Neuron (in vitro differentiated cells): ENCODE measurements around the gene SMOC1.

Source experiments
- H2AFZ ChIP-seq: one replicate; pipeline ENCODE4 v1.6.1; 2013; ENCODE audit warnings: low read depth, mild to moderate bottlenecking, inconsistent platforms, low read length, moderate library complexity
- H3K27me3 ChIP-seq: one replicate; pipeline ENCODE4 v1.6.1; 2013; ENCODE audit warnings: low read length; ENCODE audit not compliant: insufficient read depth
- H3K36me3 ChIP-seq: one replicate; pipeline ENCODE4 v1.6.1; 2013; ENCODE audit warnings: low read length; ENCODE audit not compliant: insufficient read depth
- H3K4me1 ChIP-seq: one replicate; pipeline ENCODE4 v1.6.1; 2013; ENCODE audit warnings: low read length; ENCODE audit not compliant: insufficient read depth
- H3K4me3 ChIP-seq: 2 replicates; pipeline ENCODE4 v1.5.1; 2013; ENCODE audit warnings: mild to moderate bottlenecking, low read length, moderate library complexity
- H3K9me3 ChIP-seq: one replicate; pipeline ENCODE4 v1.6.1; 2013; ENCODE audit warnings: low read length

Gene SMOC1

DNA sequence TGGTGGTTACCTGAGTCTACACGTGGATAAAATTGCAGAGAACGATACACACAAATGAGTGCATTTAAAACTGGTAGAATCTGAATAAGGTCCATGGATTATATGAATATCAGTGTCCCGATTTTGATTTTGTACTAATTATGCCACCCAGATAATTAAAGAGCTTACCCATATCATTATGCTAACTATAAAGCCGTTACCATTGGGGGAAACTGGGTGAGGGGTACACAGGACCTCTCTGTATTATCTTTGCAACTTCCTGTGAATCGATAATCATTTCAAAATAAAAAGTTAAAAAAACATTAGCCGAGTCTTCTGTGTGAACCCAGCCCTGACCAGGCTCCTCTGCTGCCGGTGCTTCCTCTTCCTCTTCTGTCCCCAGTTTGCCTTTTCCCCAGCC is 107.1 kb downstream of the SMOC1 start:
- H3K9me3 ChIP-seq: no peaks in the 10 kb centered on the region
- peaks cover 17% of the 10 kb centered on the region for H3K36me3 ChIP-seq
- no peak overlapping the region for H2AFZ ChIP-seq
- no peaks in the 10 kb centered on the region for H3K27me3 ChIP-seq
- H3K4me3 ChIP-seq: no peak overlapping the region
- peaks cover 49% of the 10 kb centered on the region for H3K4me1 ChIP-seq

DNA sequence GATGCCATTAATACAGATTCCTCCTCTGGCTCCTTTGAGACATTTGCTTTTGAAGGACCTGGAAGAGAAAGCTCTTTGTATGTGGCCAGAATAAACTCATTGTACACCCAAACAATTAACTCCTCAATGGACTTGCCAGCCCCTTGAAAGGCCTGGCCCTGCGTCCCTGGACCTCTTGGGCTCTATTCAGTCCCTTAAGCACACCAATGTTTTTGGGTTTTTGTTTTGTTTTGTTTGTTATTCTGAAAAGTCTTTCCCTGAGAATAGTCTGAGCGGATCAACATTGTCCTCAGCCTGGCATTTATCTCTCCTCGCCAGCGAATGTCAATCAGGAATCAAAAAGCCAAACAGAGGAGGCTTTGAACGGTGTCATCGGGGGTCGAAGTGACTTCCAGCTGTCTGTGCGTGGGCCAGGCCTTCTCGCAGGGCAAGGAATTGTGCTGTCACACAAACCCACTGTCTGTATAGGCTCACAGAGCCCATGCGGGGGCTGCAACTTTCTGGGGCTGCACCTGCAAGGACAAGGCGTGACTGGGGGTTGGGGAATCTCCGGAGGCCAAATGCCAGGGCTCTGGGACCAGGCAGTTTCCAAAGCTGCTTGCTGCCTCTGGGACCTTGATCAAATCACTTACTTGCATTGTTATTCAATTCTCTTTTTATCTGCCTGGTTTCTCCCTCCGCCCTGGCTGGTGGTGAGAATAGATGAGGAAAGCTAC is 108.3 kb downstream of the SMOC1 start:
- Histone ChIP-seq H3K4me1 (peaks cover 53% of the 10 kb centered on the region), H3K9me3 (peaks cover 2% of the 10 kb centered on the region), H3K36me3 (peaks cover 12% of the 10 kb centered on the region), H3K4me3 (no peak overlapping the region), H2AFZ (no peak overlapping the region), H3K27me3 (no peaks in the 10 kb centered on the region)

DNA sequence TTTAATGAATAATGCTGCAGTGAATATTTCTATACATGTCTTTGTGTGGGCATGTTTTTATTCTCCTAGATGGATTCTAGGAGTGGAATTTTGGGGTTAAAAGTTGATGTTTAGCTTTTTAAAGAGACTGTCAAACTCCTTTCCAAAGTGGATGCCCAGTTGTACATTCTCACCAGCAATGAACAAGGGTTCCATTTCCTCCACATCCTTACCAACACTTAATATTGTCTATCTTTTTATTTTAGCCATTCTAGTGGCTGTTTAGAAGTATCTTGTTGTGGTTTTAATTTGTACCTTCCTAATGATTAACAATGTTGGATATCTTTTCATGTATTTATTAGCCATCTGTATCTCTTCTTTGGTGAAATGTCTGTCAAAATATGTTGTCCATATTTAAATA is 109.8 kb downstream of the SMOC1 start:
- no peak overlapping the region for H2AFZ ChIP-seq
- peaks cover 53% of the 10 kb centered on the region for H3K4me1 ChIP-seq
- no peaks in the 10 kb centered on the region for H3K27me3 ChIP-seq
- peaks cover 3% of the 10 kb centered on the region for H3K36me3 ChIP-seq
- no peak overlapping the region for H3K4me3 ChIP-seq
- peaks cover 2% of the 10 kb centered on the region for H3K9me3 ChIP-seq

DNA sequence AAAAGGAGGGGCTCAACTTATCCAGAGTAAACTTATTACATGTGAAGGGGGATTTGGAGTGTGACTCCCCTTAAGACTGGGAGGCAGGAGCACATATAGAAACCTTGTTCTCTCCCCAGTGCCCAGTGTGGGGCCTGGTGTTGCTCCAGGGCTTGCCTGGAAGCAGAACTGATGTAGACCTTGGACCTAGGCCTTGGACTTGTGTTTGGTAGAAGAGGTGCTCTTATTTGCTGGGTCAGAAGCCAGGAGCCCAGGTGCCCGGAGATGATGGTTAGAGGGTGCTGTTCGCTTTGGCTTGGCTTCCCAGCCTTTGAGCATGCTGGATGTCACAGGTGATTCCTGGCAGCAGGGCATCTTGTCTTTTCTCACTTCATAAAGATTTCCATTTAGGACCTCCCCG is 110.4 kb downstream of the SMOC1 start:
- Histone ChIP-seq H3K36me3 (peaks cover 10% of the 10 kb centered on the region), H3K4me1 (peaks cover 53% of the 10 kb centered on the region), H3K27me3 (no peaks in the 10 kb centered on the region), H3K9me3 (peaks cover 2% of the 10 kb centered on the region), H2AFZ (no peak overlapping the region), H3K4me3 (no peak overlapping the region)

DNA sequence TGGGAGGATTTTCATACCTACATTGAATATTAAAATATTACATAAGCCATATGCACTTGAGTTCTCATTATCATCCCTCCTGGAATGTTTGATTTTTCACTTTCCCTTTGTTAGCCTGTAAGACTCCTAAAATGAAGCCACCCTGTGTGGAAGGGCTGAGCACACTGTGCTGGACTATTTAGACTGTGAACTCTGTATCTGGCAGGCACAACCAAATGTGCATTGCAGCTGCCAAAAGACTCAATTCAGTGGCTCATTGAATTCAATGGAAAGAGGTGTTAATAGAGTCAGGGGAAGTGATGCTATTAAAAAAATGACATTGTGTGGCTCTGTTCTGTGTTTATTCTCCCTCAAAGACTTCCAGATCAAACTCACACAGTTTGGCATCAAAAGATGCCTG is 111.1 kb downstream of the SMOC1 start:
- Histone ChIP-seq H3K9me3 (peaks cover 2% of the 10 kb centered on the region), H3K4me1 (peaks cover 50% of the 10 kb centered on the region), H2AFZ (no peak overlapping the region), H3K4me3 (no peak overlapping the region), H3K27me3 (no peaks in the 10 kb centered on the region), H3K36me3 (peaks cover 16% of the 10 kb centered on the region)

DNA sequence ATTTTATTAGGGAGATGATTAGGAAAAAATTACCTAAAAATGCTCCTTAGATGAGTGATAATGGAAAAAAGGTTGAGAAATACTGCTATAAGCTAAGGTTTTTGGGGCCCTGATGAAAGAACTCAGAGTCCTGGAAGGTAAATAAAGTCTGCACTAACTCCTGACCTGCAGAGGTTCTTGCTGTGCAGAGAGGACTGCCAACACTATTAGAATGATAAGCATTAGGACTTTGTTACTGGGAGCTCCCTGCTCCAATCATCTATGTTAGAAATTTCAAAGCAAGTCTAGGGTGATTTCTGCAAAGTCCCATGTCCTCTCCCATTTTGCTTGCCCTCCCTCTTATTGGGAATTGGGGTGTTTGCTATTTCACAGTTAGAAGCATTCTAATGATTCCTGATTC is 112.2 kb downstream of the SMOC1 start:
- peaks cover 42% of the 10 kb centered on the region for H3K4me1 ChIP-seq
- no peak overlapping the region for H2AFZ ChIP-seq
- peaks cover 2% of the 10 kb centered on the region for H3K9me3 ChIP-seq
- H3K4me3 ChIP-seq: no peak overlapping the region
- no peaks in the 10 kb centered on the region for H3K27me3 ChIP-seq
- peaks cover 24% of the 10 kb centered on the region for H3K36me3 ChIP-seq

DNA sequence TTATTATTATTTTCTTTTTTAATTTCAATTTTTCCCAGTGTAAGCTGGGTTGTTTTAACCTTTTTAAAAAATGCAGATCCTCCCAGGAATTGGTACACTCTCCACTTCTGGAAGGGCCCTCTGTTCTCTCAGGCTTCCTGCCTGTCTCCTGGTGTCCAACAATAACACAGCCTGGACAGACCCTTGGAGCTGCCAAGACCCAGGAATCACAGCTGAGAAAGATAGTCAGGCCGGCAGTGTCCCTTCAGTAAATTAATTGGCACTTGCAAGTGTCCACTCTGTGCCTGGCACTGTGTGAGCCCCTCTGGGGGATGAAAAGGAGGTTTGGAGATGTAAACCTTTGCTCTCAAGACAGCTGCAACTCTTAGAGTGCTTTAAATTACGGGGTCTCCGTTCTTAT is 113.3 kb downstream of the SMOC1 start:
- peaks cover 34% of the 10 kb centered on the region for H3K4me1 ChIP-seq
- H3K27me3 ChIP-seq: no peaks in the 10 kb centered on the region
- peaks cover 2% of the 10 kb centered on the region for H3K9me3 ChIP-seq
- no peak overlapping the region for H3K4me3 ChIP-seq
- H3K36me3 ChIP-seq: peaks cover 33% of the 10 kb centered on the region
- no peak overlapping the region for H2AFZ ChIP-seq

DNA sequence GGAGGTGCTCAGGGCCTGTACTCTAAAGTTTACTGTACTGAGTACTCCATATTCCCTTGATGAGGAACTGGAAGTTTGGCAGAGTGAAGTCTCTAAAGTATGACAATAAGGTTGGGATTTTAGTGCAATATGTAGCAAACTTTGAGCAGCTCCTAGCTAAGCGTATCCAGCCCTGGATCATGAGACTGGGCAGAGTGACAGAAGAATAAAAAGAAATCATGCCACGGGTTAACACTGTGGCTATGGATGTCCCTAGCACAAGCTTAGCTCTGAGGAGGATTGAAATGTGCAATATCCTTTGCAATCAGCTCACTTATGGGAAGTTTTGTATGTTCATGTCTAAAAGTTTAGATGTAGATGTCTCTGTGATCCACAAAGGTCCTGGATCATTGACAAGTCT is 114.1 kb downstream of the SMOC1 start:
- peaks cover 2% of the 10 kb centered on the region for H3K9me3 ChIP-seq
- no peaks in the 10 kb centered on the region for H3K27me3 ChIP-seq
- peaks cover 27% of the 10 kb centered on the region for H3K4me1 ChIP-seq
- H3K4me3 ChIP-seq: no peak overlapping the region
- no peak overlapping the region for H2AFZ ChIP-seq
- H3K36me3 ChIP-seq: peaks cover 38% of the 10 kb centered on the region

DNA sequence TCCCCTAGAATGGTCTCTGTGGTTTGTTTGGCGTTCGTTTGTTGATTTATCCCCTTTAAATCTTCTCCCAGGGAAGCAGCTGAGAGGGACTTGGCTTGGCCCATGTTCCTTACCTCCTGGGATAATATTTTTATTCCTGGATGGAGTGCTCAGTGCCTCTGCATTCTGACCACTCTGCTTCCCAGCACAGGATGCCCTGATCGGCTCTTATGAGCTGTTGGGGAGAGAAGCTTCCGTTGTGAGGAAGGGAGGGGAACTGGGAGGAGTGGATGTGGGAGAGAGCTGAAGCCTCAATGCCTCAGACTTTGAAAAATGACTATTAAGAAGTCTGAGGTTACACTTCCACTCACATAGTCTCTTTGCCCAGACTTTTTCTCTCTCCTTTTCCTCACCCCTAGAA is 114.8 kb downstream of the SMOC1 start:
- H3K4me1 ChIP-seq: peaks cover 20% of the 10 kb centered on the region
- no peak overlapping the region for H2AFZ ChIP-seq
- peaks cover 43% of the 10 kb centered on the region for H3K36me3 ChIP-seq
- H3K9me3 ChIP-seq: peaks cover 2% of the 10 kb centered on the region
- H3K4me3 ChIP-seq: no peak overlapping the region
- no peaks in the 10 kb centered on the region for H3K27me3 ChIP-seq

DNA sequence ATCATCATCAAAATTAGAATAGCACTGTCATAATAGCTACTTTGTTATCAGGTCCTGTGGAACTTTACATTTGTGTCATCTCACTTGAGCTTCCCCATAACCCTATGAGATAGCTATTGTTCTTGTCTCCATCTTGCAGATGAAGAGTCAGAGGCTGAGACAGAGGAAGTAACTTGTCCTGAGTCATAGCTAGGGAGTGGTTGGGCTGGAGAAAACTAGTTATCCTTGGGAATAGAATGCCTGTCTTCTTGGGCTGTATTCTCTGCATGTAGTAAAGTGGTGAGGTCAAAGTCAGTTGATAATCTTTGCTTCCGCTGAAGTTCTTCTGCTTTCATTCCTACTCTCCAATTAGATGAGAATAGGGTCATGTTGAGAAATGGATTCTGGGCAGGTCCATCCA is 117.0 kb downstream of the SMOC1 start:
- H2AFZ ChIP-seq: no peak overlapping the region
- H3K4me3 ChIP-seq: no peak overlapping the region
- no peaks in the 10 kb centered on the region for H3K27me3 ChIP-seq
- peaks cover 59% of the 10 kb centered on the region for H3K36me3 ChIP-seq
- peaks cover 2% of the 10 kb centered on the region for H3K9me3 ChIP-seq
- peaks cover 5% of the 10 kb centered on the region for H3K4me1 ChIP-seq

DNA sequence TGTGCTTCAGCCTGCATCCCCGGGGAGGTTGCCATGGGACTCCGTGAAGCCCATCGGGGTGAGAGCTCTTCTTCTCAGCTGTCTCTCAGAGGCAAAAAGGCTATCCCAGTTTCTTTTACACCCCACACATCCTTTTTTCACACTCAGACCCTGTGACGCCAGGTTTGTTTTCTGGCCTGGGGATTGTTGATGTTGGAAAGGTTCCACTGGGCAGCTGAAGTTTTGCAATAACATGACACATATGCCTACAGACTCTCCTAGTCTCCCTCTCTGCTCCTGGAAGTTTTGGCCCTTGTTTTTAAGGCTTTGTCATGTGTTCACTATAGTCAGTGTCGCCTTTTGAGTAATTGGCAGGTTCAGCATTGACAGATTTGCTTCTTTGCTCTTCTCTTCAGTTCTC is 118.6 kb downstream of the SMOC1 start:
- peaks cover 2% of the 10 kb centered on the region for H3K9me3 ChIP-seq
- H2AFZ ChIP-seq: no peak overlapping the region
- H3K36me3 ChIP-seq: peaks cover 65% of the 10 kb centered on the region
- no peaks in the 10 kb centered on the region for H3K4me1 ChIP-seq
- H3K4me3 ChIP-seq: no peak overlapping the region
- no peaks in the 10 kb centered on the region for H3K27me3 ChIP-seq

DNA sequence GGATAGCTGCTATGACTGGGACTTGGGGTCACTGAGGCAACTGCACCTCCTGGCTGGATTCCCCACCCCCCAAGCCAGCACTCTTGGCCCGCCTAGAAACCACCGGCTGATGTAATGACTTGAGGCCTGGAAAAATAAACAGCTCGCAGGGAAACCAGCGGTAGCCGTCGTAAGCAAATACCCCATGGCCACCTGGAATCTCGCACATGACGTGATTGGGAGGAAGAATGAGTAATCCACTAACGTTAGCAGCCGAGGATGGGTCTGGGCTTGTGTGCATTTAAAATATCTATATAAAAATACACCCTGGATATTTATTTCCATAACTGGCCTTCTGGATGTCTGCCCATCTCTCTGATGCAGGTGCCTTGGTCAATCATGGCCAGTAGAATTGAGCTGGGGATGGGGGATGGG is 120.1 kb downstream of the SMOC1 start:
- peaks cover 59% of the 10 kb centered on the region for H3K36me3 ChIP-seq
- no peak overlapping the region for H2AFZ ChIP-seq
- peaks cover 2% of the 10 kb centered on the region for H3K9me3 ChIP-seq
- H3K27me3 ChIP-seq: no peaks in the 10 kb centered on the region
- H3K4me1 ChIP-seq: no peaks in the 10 kb centered on the region
- H3K4me3 ChIP-seq: no peak overlapping the region

DNA sequence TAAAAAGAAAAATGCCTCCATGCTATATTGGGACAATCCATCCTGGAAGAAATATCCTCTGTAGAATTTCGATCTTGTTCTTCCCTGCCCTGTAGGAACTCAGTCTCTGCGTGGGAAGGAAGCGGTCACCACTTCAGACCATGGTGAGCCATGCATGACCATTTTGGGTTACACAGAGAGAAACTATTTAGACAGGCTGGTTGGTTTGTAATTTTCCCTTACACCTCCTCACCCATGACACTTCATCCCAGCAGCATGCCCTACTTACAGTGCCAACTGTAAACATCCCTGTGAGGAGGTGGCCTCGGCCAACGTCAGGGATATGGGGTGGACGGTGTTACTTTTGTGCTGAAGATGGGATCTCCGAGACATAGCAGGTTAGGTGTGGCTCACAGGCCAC is 121.4 kb downstream of the SMOC1 start:
- no peak overlapping the region for H2AFZ ChIP-seq
- H3K4me1 ChIP-seq: no peaks in the 10 kb centered on the region
- H3K4me3 ChIP-seq: no peak overlapping the region
- no peaks in the 10 kb centered on the region for H3K27me3 ChIP-seq
- H3K36me3 ChIP-seq: peaks cover 49% of the 10 kb centered on the region
- peaks cover 2% of the 10 kb centered on the region for H3K9me3 ChIP-seq
